ENCODE data around the gene WNT5A.

The WNT5A gene

DNA sequence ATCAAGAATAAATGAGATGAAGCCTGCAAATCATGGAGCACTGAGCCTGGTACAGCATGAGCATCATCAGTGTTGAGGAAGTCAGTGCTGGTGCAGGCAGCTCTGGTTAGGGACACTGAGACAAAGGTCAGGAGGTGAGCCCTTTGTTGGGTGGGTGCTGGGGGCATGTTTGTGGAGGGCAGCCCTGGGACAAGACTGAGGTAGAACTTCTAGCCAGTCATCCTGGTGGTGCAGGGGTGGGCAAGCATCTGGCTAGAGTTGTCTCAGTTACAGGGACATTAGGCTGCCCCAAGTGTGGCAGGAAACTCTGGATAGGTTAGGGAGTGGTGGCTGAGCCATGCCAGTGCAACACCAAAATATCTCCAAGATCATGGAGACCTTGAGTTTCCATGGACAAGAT lies 27.3 kb downstream of the WNT5A start:
- H3K27ac ChIP-seq, result no peak overlapping the region
- H3K4me3 ChIP-seq, result no peak overlapping the region

DNA sequence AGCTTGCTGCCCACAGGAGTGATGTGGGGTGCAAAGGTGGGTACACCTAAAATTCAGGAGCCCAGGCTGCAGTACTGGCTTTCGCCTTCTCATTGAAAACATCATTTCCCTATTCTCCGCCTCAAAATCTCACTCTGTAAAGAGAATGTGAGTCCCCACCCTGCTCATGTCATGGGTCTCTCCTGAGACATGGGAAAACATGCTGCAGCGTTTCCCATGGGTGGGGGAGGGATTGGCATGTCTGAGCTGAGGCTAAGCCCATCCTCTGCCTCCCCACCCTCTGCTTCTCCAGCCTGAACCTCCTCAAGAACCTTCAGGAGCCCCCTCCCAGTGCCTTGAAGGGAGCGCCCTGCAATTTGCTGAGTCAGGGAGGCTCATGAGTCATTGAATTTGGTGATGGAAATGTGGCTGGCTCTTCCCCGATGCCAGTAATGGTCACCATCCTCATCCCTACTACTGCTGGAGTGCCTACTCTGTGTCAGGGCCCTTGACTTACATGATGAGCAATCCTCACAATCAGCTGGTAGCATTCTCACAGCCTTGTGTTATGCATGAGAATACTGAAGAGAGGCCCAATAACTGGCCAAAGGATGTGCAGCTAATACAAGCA lies 28.8 kb downstream of the WNT5A start:
- H3K4me3 ChIP-seq, result no peak overlapping the region
- H3K27ac ChIP-seq, result no peak overlapping the region

DNA sequence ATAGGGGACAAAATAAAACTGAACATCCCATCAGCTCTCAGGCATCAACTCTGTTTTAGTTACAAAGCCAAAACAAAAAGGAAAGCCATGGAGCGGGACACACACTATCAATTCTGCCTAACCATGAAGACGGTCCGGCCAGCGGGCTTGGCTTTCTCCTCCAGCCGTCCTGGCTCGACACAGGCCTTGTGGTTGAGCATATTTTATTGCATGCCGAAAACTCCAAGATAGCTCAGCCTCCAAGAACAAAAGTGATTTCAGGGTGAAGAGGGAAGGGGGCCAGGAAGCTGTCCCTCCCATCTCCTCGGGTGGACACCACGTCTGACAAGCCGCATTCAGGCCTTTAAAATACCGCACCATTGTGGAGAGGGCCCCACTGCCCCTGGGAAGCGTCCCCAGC lies 31.2 kb downstream of the WNT5A start:
- Histone ChIP-seq H3K4me3 (no peak overlapping the region), H3K27ac (no peak overlapping the region)

DNA sequence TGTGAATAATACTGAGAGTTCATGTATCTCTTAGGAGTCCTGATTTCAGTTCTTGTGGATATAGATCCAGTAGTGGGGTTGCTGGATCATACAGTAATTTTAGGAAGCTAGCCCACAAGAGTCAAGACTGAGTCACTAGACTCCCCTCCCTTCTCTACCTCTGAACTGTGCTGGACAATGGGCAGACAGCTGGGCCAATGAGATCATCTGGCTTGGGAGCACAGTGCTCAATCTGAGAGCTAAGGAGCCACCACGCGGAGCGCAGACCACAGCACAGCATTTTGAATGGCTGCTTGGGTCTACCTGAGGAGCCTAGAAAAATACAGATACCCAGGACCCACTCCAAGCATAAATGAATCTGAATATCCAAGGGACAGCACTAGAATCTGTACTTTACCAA lies 32.5 kb downstream of the WNT5A start:
- Histone ChIP-seq H3K4me3 (no peak overlapping the region), H3K27ac (no peak overlapping the region)

DNA sequence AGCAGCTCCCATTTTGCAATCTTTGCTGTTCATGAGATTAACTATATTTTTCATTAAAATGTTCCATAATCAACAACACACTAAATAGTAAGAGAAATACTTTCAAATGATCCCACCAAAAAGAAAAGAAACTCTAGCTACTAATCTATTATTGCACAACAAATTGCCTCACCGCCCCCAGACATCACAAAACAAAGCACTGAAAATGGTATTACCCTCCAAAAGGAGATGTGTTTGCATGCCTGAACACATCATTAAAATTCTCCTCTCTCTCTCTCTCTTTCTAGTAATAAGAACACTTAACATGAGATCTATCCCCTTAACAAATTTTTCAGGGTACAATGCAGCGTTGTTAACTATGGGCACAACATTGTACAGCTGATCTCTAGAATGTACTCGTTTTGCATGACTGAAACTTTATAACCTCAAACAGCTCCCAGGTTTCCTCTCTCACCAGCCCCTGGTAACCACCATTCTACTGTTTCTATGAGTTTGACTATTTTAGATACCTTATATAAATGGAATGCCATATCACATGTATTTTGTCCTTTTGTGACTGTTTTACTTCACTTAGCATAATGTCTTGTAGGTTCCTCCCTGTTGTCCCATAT lies 33.1 kb downstream of the WNT5A start:
- no peak overlapping the region for H3K27ac ChIP-seq
- H3K4me3 ChIP-seq, result no peak overlapping the region

DNA sequence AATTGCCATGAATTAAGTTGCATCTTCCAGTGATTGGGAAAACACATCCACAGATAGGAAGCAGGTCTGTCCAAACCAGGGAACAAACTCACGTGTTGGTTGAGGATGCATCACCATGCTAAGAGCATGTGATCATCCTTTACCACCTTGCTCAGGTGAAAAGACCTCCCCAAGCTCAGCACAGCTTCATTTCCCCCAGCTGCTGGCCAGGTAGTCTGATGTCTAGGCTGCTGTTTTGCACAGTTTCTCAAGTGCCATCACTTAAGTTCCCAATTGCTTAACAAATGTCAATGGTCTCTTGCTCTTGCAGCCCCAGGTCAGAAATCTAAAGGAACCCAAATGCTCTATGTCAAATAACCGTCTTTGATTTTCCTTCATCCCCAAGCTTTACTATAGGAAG lies 34.2 kb downstream of the WNT5A start:
- H3K27ac ChIP-seq, result no peak overlapping the region

DNA sequence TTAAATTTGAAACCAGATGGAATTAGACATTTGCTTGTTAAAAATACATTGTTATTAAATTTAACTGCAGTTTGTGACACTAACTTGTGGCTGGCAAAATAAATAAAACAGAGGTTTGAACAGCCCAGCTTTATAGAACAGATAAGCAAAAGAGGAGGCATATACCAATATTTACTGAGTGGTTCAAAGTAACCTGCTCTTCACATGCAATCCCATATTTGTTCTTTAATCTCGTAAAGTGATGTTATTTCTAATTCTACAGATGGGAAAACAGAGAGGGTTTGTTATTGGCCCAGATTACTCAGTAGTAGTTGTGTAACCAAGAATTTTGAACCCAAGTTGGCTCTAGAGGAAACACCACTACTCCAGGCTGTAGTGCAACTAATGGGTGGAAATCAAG lies 37.6 kb downstream of the WNT5A start:
- no peak overlapping the region for H3K27ac ChIP-seq
- H3K4me3 ChIP-seq, result no peak overlapping the region

More for the DNA sequence above, 34.2 kb downstream of the WNT5A start:
- no peak overlapping the region for H3K4me3 ChIP-seq

DNA sequence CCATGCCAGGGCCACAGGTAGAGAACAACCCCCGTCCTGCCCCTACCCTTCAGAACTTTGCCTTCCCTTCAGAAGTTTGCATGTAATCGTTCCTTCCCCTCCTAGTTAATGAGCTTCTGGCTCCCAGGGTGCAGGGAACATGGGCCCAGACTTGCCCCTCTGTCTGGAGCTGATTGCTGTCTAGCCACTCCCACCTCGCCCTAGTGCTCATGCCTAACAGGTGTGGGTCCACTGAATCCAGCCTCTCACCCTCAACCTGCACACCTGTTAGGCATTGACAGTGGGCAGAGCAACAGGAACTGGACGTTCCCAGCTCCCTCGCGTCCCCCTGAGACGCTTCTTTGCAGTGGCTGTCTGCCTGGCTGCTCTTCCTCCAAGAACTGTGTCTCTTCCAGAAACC lies 40.3 kb downstream of the WNT5A start:
- Histone ChIP-seq H3K27ac (peak overlapping the region in 1 of 21 experiments; percentile 8), H3K4me3 (no peak overlapping the region)

DNA sequence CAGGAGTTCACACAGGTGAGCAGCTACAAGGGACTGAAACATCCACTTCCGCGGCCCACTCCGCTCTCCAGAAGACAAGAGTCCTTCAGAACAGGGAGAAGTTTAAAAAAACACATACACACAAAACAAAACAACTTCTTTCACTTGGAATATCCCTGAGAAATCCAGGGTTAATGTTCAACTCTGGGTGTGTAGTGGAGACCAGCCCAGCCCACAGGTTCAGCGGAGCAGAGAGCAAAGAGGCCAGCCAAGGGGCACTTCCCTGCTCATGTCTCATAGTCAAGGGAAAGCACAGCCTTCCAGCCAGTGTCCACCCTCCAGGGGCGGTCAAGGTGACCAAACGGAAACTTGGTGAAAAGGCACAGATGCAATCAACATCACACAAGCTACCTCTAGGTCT lies 41.6 kb downstream of the WNT5A start:
- no peak overlapping the region for H3K27ac ChIP-seq

DNA sequence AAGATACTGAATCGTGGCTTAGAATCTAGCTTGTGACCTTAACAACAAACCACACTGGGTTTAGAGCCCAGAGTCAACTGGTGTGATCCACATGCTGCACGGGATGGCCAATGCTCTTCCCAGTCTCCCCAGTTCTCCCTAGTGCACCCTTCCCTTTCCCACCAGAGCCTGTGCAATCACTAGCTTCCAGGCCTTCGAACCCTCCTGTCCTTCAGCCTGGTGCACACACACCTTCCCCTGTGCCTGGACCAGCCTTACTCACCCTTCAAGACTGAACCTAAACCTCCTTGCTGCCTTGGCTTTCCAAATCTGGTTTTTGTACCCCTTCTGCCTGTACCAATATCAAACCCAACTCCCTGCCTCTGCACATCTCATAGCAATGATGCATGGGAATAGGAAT lies 43.8 kb downstream of the WNT5A start:
- H3K4me3 ChIP-seq, result no peak overlapping the region
- H3K27ac ChIP-seq, result no peak overlapping the region

More for the DNA sequence above, 41.6 kb downstream of the WNT5A start:
- H3K4me3 ChIP-seq, result no peak overlapping the region

DNA sequence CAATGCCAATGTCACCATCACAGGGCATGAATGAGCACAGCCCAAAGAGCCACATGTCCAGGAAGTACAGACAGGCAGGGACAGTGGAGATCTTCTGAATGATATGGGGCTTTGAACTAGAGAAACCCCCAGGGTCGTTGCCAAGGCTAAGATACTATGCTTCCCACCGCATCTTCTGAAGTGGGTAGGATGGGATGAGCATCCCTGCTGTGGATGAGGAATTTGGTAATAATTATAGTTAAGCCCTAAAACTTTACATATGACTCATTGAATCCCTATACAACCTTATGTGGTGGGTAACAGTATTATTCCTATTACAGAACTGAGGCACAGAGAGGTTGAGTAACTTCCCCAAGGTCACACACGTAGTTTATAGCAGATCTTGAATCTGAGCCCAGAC lies 44.2 kb downstream of the WNT5A start:
- no peak overlapping the region for H3K27ac ChIP-seq

DNA sequence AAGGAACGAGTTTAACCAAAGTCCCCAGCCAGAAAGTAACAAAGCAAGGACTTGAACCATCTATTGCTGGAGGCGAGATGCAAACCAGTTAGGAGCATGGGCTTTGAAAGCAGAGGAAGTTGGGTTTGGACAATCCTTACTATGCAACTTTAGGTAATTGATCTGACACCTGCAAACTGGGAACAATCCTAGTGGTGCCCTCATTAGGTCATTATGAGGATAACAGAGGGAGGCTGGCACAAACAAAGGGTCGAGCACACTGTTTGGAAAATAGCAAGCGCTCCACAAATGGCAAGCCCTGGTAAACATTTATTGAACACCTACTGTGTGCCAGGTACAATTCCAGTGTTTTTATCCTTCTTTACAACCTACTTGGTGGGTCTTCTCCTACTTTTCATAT lies 45.6 kb downstream of the WNT5A start:
- Histone ChIP-seq H3K4me3 (no peak overlapping the region), H3K27ac (no peak overlapping the region)

More for the DNA sequence above, 44.2 kb downstream of the WNT5A start:
- no peak overlapping the region for H3K4me3 ChIP-seq

DNA sequence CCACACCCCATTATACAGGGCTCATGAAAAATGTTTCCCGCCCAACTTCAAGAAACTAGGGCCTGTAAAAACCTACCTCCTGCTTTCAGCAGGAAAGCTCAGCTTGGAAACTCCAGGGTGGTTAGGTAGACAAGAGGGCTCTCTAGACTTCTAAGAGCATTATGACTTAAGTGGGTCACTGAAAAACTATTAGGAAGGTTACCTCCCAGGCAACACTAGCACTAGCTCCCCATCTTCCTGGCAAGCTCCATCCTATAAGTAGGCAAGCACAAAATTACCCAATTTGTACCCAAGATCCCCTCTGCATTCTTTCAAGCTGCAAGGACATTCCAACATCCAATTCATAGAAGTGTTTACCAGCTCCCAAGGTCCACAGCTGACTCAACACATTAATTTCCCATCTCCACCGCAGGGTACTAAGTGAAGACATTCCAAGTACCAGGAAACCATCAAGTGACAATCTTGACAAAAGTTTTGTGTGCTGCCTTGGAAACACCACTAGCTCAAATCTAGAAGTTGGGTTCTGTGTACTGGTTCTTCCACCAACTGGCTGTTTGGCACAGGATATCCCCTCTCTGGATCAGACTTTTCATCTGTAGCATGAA lies 46.9 kb downstream of the WNT5A start:
- H3K4me3 ChIP-seq, result no peak overlapping the region
- no peak overlapping the region for H3K27ac ChIP-seq

DNA sequence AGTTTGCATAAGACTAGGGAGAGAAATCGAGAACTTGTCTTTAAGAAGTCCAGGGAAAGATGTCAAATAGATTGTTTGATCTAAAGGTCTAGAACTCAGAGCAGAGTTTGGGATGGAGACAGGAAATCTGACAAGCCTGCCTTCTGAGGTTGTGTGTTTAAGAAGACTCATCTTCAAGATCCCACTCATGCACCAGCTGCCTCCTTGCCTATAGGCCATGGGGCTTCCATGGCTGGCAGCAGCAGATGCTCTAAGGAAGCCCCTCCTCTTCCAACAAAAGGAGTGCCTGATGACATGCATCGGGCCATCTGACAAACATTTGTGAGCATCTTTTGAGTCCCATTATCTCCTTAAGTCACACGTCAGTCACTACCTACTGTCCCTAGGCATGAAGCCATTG lies 47.4 kb downstream of the WNT5A start:
- Histone ChIP-seq H3K27ac (no peak overlapping the region), H3K4me3 (no peak overlapping the region)

DNA sequence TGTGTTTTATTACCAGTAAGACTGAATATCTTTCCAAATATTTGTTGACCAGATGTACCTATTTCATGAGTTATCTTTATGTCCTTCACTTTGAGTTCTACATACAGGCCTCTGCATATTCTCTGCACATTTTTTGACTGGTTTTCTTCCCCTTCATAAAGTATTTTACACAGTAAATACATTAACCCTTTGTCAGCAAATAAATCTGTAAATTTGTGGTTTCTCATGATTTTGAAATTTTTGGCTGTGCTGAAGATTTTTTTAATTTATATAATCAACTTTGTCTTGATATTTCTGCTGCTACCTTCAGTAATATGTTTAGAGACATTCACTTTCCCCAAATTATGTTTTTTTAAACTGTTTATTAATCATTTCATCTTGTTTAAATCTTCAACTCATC lies 50.5 kb downstream of the WNT5A start:
- H3K4me3 ChIP-seq, result no peak overlapping the region

DNA sequence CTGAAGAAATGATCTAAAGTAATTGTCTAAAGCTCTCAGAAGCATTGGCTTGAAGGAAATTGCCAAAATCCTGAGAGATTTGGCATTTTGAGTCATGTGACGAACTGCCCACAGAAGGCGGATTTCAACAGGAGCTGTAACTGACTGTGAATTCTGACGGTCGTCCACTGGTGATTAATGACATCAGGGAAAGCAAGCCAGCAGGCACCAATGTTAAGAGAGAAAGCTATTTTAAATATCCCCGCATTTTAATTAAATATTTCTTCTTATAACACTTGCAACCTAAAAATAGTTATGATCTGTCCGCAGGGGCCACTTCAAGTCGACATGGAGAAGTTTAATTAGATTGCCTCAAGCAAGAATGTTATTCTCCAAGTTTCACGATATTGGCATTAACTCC lies 51.6 kb downstream of the WNT5A start:
- Histone ChIP-seq H3K27ac (no peak overlapping the region), H3K4me3 (no peak overlapping the region)

More for the DNA sequence above, 50.5 kb downstream of the WNT5A start:
- H3K27ac ChIP-seq, result no peak overlapping the region

DNA sequence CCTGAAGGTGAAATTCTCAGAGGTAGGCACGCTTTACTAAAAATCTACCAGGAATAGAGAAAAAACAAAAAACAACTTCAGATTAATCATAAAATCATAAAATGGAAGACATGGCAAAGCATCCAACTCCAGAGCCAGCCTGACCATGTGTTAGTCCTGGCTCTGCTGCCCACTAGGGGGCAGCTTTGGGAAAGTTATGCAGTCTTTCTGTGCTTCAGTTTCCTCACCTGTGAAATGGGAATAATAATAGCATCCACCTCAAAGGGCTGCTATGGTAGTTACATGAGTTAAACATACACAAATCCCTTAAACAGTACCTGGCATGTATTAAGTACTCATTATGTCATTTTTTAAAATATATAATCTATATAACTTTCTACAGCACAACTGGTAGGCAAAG lies 52.3 kb downstream of the WNT5A start:
- Histone ChIP-seq H3K27ac (no peak overlapping the region), H3K4me3 (no peak overlapping the region)

DNA sequence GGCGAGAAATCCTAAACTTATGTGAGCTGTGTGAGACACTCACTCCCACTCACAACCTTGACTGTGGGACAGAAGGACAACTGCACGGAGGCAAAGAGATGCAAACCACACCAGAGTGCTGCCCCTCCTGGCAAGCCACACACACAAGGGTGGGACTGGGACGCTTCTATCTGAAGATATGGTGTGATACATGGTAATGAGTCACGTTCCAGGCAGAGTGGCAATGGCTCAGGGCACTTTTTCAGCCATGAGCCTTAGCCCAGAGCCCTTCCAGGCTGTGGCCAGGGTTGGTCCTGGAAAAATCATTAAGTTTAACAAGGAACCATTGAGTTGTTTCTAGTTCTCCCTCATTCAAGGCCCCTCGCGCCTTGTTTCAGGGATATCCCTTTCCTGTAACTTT lies 56.1 kb downstream of the WNT5A start:
- H3K27ac ChIP-seq, result no peak overlapping the region

DNA sequence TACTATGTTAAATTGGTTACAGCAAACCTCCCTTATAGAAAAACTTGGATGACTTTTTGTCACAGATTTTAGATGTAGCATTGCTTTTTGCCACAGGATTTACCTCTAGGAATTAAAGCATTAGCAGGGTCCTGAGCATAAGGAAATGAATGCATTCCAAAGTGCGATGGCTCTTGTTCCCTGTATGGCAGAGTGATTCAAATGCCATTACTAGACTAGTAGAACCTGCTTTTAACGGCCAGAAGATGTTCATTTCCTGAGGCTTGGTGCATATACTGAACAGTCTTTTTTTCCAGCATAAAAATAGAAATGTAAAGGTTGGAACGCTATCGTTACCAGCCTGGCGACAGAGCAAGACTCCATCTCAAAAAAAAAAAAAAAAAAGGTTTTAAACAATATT lies 59.4 kb downstream of the WNT5A start:
- no peak overlapping the region for H3K27ac ChIP-seq
- H3K4me3 ChIP-seq, result no peak overlapping the region

More for the DNA sequence above, 56.1 kb downstream of the WNT5A start:
- no peak overlapping the region for H3K4me3 ChIP-seq

DNA sequence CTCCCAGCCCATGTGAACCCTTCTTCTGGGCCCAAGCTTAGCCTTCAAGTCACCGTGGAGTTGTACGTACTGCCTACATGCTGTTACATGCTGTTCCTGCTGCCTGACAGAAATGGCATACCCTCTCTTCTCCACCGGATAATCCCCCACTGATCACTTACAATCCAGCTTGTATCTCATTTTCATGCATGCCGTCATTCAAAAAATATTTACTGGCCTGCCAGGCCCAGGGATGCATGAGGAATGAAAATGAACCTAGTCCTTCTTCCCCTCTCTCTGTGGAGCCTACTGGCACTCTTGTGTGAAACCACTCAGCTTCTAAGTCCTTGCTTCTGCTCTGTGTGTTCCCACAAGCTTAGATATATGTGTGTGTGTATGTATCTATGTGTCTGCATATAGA lies 60.6 kb downstream of the WNT5A start:
- H3K4me3 ChIP-seq, result no peak overlapping the region
- no peak overlapping the region for H3K27ac ChIP-seq

DNA sequence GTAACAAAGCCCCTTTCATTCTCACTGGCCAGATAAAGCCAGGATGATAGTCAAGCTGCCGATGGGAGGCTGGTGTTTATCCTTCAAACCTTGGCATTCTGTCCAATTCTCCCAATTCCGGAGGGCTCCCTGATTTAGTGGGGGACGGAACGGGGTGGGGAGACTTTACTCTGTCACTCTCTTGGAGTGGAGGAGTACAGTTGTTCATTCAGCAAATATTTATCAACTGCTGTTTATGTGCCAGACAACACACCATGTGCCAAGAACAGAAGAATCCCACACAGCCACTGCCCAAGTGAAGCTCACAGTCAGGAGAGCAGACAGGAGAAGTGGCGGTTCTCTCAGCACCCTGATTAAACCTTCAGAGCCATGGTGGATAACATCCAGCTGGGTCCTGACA lies 63.3 kb downstream of the WNT5A start:
- H3K27ac ChIP-seq, result no peak overlapping the region
- H3K4me3 ChIP-seq, result no peak overlapping the region

DNA sequence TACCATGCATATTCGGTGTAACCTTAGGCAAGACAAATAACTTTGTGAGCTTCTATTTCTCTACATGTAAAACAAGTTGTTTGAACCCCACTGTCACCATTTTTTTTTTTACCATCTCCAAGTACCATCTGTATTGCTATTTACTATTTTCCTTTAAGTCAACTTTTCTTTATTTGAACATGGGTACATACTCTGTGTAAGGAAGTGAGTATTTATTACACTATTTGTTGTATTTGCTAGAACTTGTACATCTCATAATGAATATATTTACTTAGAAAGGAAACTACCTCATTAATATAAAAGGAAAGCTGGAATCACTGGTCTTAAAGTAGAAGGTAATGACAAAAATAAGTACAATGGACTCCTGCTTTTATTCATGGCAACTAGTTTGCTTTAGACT lies 69.9 kb downstream of the WNT5A start:
- Histone ChIP-seq H3K27ac (no peak overlapping the region), H3K4me3 (no peak overlapping the region)

Measured in skin epidermis (tissue), 12 donors.